NCI-H524 treated with DMSO at 0.1 percent for 48 hours (cell line): ENCODE data around the gene ZFAND5.

Source experiments
- DNase-seq: peaks from one replicate; lab custom pipeline; 2025; lab: John Stamatoyannopoulos, UW

Gene ZFAND5

DNA sequence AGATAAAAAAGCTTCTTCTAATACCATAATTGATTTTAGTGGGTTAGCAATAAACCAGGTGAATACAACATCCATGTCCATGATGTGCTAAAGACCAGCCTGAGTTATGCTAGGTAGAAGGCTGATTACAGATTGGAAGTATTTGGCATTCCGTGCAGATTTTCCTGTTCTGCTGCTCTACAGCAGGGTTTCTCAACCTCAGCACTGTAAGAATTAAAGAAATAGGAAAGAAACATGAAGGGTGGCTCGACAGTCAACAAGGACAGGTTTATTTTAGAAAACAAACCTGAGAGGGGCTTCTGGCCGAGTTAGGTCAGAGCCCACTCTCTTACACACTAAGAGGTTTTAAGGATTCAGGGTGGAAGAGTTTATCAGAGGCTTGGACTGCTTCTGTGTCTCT is 42.3 kb downstream of the ZFAND5 start:
- DNase-seq: no peak

DNA sequence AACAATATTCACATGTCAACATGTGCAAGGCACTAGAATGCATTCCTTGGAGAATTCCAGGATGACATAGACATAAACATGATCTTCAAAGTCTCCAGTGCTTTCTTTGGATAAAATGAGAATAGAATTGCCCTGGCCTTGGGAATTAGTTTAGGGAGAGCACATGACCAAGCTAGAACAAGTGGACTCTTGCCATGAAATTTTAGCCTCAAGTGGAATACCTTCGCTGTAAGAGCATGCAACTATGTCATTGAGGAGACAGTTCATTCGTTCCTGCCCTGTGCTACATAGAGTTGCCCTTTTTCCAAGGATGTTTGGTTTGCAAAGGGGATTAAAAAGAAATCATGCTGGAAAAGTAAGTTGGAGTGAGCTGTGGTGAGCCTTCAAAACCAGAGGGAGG is 42.7 kb downstream of the ZFAND5 start:
- no peak for DNase-seq

- peak; percentile 81 for DNase-seq
These were observed 49.3 kb downstream of the ZFAND5 start for GRCh38 chr9:72315510-72316311.

- peak; percentile 6 for DNase-seq
These were observed 49.9 kb downstream of the ZFAND5 start for GRCh38 chr9:72315089-72315509.

DNA sequence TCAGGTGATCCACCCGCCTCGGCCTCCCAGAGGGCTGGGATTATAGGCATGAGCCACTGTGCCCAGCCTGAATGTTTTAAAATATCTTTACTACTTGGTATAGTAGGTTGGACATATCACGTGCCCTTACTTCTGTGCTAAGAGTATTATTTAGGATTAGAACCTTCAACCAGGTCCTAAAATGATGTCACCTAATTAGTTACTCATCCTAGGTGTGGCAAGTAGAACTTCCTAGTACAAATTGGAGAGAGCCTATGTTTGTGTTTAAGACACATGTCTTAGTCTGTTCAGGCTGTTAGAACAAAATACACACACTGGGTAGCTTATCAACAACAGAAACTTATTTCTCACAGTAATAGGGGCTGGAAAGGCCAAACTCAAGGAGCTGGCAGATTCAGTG is 51.5 kb downstream of the ZFAND5 start:
- no peak for DNase-seq

DNA sequence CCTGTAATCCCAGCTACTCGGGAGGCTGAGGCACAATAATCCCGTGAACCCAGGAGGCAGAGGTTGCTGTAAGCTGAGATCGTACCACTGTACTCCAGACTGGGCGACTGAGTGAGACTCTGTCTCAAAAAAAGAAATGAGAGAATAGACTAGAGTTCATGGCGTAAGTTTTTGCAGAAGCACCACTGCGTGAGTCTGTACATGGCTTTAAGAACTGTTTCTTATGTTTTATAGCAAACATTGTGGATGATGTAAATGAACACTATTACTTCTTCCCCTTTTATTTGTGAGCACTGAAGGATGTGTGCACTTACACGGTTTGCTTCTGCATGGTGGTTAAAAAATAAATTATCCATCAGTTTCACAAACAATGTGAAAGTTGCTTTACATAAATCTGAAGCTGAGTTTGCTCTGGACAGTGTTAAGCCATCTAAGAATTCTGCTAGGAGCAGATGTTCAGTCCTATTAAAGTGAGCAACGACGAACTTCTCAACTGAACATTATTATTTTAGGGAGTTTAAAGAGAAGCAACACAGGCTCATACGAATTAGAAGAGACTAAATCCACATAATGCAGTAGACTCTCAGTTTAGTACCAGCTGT is 52.5 kb downstream of the ZFAND5 start:
- DNase-seq: no peak

GRCh38 chr9:72309364-72310133 is 55.5 kb downstream of the ZFAND5 start:
- DNase-seq: no peak

DNA sequence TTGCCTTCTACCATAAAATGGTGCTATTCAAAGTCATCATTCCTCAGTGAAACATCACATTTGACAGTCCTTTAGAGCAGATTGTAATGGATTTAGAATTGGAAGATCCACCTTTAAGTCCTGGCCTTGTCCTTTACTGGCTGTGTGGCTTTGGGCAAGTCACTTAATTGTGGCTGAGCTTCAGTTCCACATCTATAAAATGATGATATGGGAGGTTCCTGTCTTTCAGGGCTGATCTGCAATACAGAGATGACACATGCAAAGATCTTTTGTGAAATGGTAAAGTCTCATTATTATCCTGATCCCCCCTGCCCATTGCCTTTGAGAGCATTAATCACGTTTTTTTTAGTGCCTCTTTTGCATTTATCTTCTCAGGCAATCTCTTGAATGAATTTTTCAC is 58.2 kb downstream of the ZFAND5 start:
- DNase-seq: no peak

DNA sequence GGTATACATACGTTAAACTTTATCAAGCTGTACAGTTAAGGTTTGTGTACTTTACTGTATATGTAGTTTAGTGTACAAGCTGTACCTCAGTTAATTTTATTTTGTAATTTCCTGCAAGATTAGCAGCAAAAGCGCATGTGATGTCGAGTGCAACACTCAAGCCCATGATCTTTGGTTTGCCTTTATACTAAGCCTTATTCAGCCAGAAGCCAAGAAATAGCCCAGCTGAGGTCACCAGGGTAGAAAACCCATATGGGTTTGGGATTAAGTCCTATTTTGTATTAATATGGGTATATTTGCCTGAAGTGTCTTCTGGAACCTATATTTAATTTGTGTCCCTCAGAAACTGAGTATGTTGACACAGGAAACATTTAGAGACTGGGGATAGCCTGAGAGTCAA is 59.3 kb downstream of the ZFAND5 start:
- DNase-seq: no peak

DNA sequence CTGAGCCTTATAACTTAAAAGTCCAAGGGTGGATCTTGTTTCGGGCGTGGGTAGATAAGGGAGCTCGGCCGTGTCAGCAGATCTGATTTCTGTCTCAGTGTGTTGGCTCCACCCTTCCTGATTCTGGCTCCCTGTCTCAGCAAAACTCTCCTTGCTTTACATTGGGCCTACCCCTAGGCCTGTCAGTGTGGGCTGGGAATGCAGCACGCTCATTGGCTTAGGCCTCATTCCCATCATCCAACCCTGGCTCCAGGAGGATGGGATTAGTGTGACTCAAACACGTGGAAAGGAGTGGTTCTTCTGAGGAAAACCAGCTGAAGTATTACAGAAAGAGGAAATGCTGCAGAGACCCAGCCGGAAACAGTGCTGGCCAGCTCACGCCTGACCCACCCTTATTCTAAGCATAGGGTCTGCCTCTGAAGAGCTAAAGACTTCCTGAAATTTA is 59.9 kb downstream of the ZFAND5 start:
- DNase-seq: no peak

DNA sequence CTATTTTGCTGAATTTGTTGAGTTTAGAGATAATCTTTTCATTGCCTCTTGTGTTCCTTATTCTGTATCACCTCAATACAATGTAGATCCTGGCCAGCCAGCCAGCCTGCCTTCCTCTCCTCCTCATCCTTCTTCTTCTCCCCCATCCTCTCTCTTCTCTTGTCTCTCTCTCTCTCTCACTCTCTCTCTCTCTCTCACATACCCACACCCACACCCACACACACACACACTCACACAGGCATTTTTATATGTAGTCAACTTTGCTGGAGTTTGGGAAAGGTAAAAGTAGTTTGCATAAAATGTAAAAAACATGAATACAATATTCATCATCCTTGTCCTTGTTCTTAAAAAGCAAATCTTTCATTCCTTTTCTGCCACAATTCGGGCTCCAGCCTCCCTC is 60.5 kb downstream of the ZFAND5 start:
- no peak for DNase-seq
